Muscle layer of colon (tissue), 2 donors: ENCODE data around the gene EFNA1.

Experiments used
- H3K27ac ChIP-seq: one replicate; pipeline ENCODE4 v1.7.0; 2013; ENCODE audit warnings: low read depth, mild to moderate bottlenecking, low read length, moderate library complexity
- H3K27me3 ChIP-seq, 2 donors: one replicate each; pipeline ENCODE4 v1.7.0; 2013; ENCODE audit warnings: low read length in 2 of 2, mild to moderate bottlenecking in 2 of 2; ENCODE audit not compliant: insufficient read depth in 2 of 2, control insufficient read depth in 1 of 2
- H3K36me3 ChIP-seq: one replicate; pipeline ENCODE4 v1.7.0; 2013; ENCODE audit warnings: mild to moderate bottlenecking, low read length; ENCODE audit not compliant: insufficient read depth
- H3K4me1 ChIP-seq: one replicate; pipeline ENCODE4 v1.7.0; 2013; ENCODE audit warnings: mild to moderate bottlenecking, low read length; ENCODE audit not compliant: insufficient read depth
- H3K4me3 ChIP-seq, 2 donors: one replicate each; pipeline ENCODE4 v1.7.0; 2013; ENCODE audit warnings: low read length in 2 of 2, low read depth in 1 of 2, mild to moderate bottlenecking in 1 of 2, moderate library complexity in 1 of 2
- H3K9ac ChIP-seq: one replicate; pipeline ENCODE4 v1.7.0; 2013; ENCODE audit warnings: low read length
- H3K9me3 ChIP-seq: one replicate; pipeline ENCODE4 v1.7.0; 2013; ENCODE audit warnings: mild to moderate bottlenecking, low read length
- donor health status: abdominal sarcoma.
- donor health status: Adenocarcinoma of cecum.

Gene EFNA1

GRCh38 chr1:155127967-155128754 lies 485 bp downstream of the EFNA1 start:
- Histone ChIP-seq H3K9ac (peak overlapping the region; percentile 67), H3K9me3 (no peaks in the 10 kb centered on the region), H3K27me3 (peaks cover 0 to 3% of the 10 kb centered on the region in 2 donors), H3K27ac (peak overlapping the region; percentile 82), H3K36me3 (peaks cover 11% of the 10 kb centered on the region), H3K4me3 (peak overlapping the region; percentile 64 to 87), H3K4me1 (peaks cover 38% of the 10 kb centered on the region)

- H3K9ac ChIP-seq: peak overlapping the region; percentile 67
- H3K36me3 ChIP-seq: peaks cover 19% of the 10 kb centered on the region
- H3K4me3 ChIP-seq: peak overlapping the region; percentile 64 to 87
- no peaks in the 10 kb centered on the region for H3K9me3 ChIP-seq
- peaks cover 38% of the 10 kb centered on the region for H3K4me1 ChIP-seq
- peak overlapping the region; percentile 82 for H3K27ac ChIP-seq
- peaks cover 0 to 3% of the 10 kb centered on the region in 2 donors for H3K27me3 ChIP-seq
Observed at GRCh38 chr1:155128755-155129473, 1.2 kb downstream of the EFNA1 start.

- H3K9ac ChIP-seq: peak overlapping the region; percentile 67
- H3K4me1 ChIP-seq: peaks cover 48% of the 10 kb centered on the region
- H3K27ac ChIP-seq: peak overlapping the region; percentile 82
Observed at GRCh38 chr1:155130272-155131006, 2.8 kb downstream of the EFNA1 start.

GRCh38 chr1:155131285-155131684 lies 3.6 kb downstream of the EFNA1 start:
- peaks cover 0 to 3% of the 10 kb centered on the region in 2 donors for H3K27me3 ChIP-seq
- no peak overlapping the region for H3K27ac ChIP-seq
- H3K9me3 ChIP-seq: no peaks in the 10 kb centered on the region
- H3K4me1 ChIP-seq: peaks cover 48% of the 10 kb centered on the region
- H3K9ac ChIP-seq: no peak overlapping the region
- peaks cover 27% of the 10 kb centered on the region for H3K36me3 ChIP-seq
- H3K4me3 ChIP-seq: no peak overlapping the region

More at GRCh38 chr1:155130272-155131006, 2.8 kb downstream of the EFNA1 start:
- Histone ChIP-seq H3K27me3 (peaks cover 0 to 3% of the 10 kb centered on the region in 2 donors), H3K36me3 (peaks cover 27% of the 10 kb centered on the region), H3K4me3 (peak overlapping the region; percentile 64 to 87), H3K9me3 (no peaks in the 10 kb centered on the region)

GRCh38 chr1:155131856-155132255 lies 4.2 kb downstream of the EFNA1 start:
- Histone ChIP-seq H3K4me3 (no peak overlapping the region), H3K4me1 (peaks cover 47% of the 10 kb centered on the region), H3K9me3 (no peaks in the 10 kb centered on the region), H3K27me3 (peaks cover 0 to 3% of the 10 kb centered on the region in 2 donors), H3K9ac (no peak overlapping the region), H3K27ac (no peak overlapping the region), H3K36me3 (peaks cover 27% of the 10 kb centered on the region)

- H3K9me3 ChIP-seq: no peaks in the 10 kb centered on the region
- H3K36me3 ChIP-seq: peaks cover 27% of the 10 kb centered on the region
- no peaks in the 10 kb centered on the region for H3K27me3 ChIP-seq
- H3K4me1 ChIP-seq: peaks cover 37% of the 10 kb centered on the region
- H3K4me3 ChIP-seq: no peak overlapping the region
- H3K9ac ChIP-seq: no peak overlapping the region
- H3K27ac ChIP-seq: no peak overlapping the region
Observed at GRCh38 chr1:155133799-155134281, 6.2 kb downstream of the EFNA1 start.

GRCh38 chr1:155134322-155134721 lies 6.6 kb downstream of the EFNA1 start:
- H3K36me3 ChIP-seq: peaks cover 27% of the 10 kb centered on the region
- H3K9me3 ChIP-seq: no peaks in the 10 kb centered on the region
- H3K4me1 ChIP-seq: peaks cover 38% of the 10 kb centered on the region

GRCh38 chr1:155134880-155135414 lies 7.3 kb downstream of the EFNA1 start:
- Histone ChIP-seq H3K4me1 (peaks cover 35% of the 10 kb centered on the region), H3K27me3 (no peaks in the 10 kb centered on the region), H3K9ac (peak overlapping the region; percentile 98), H3K27ac (peak overlapping the region; percentile 62), H3K4me3 (peak overlapping the region; percentile 34 to 86), H3K36me3 (peaks cover 27% of the 10 kb centered on the region), H3K9me3 (no peaks in the 10 kb centered on the region)

More at GRCh38 chr1:155134322-155134721, 6.6 kb downstream of the EFNA1 start:
- Histone ChIP-seq H3K27ac (peak overlapping the region; percentile 62), H3K4me3 (no peak overlapping the region), H3K27me3 (no peaks in the 10 kb centered on the region), H3K9ac (peak overlapping the region; percentile 98)

- no peaks in the 10 kb centered on the region for H3K27me3 ChIP-seq
- peak within 1 kb of the TSS; percentile 34 to 86 for H3K4me3 ChIP-seq
- no peaks in the 10 kb centered on the region for H3K9me3 ChIP-seq
- H3K36me3 ChIP-seq: peaks cover 27% of the 10 kb centered on the region
- H3K27ac ChIP-seq: peak within 1 kb of the TSS; percentile 64
- H3K9ac ChIP-seq: peak within 1 kb of the TSS; percentile 98
- H3K4me1 ChIP-seq: peaks cover 30% of the 10 kb centered on the region
Observed at GRCh38 chr1:155135415-155136028, 7.8 kb downstream of the EFNA1 start, which contains the start of gene SLC50A1. TSS of gene SLC50A1 (plus strand) at chr1:155135852. CDS start at chr1:155135912, 60 bp downstream.

- Histone ChIP-seq H3K9ac (no peak overlapping the region), H3K4me1 (peaks cover 27% of the 10 kb centered on the region), H3K4me3 (peak overlapping the region in 1 of 2 donors; percentile 51), H3K27me3 (no peaks in the 10 kb centered on the region), H3K9me3 (no peaks in the 10 kb centered on the region), H3K36me3 (peaks cover 23% of the 10 kb centered on the region), H3K27ac (peak overlapping the region; percentile 64)
Observed at GRCh38 chr1:155136748-155137147, 9.1 kb downstream of the EFNA1 start.
